Esophagus muscularis mucosa (tissue), 4 donors: ENCODE results near the gene THADA.

Experiments
- CTCF ChIP-seq, 3 experiments: fragments of 200-600 bp in 2 of 3; fragments of 450-650 bp in 1 of 3; sonication (generic) in 2 of 3; IDR thresholded peaks; one replicate each; pipeline ENCODE4 v1.5.1; 2017 to 2019; ENCODE audit warnings: antibody characterized with exemption in 3 of 3, mild to moderate bottlenecking in 2 of 3, moderate library complexity in 1 of 3
- EP300 ChIP-seq: sonication (generic); formaldehyde crosslinking; IDR thresholded peaks from one replicate; pipeline ENCODE4 v1.6.1; 2017; ENCODE audit warnings: antibody characterized with exemption
- POLR2A ChIP-seq: fragments of 450-650 bp; IDR thresholded peaks from one replicate; pipeline ENCODE4 v1.6.1; 2017; ENCODE audit warnings: antibody characterized with exemption, moderate library complexity, mild to moderate bottlenecking, low read depth
- POLR2AphosphoS5 ChIP-seq, 2 donors: sonication (generic); formaldehyde crosslinking; IDR thresholded peaks; one replicate each; pipeline ENCODE4 v1.6.1; 2017; ENCODE audit warnings: antibody characterized with exemption in 2 of 2

- no peak for TF ChIP-seq CTCF (IDR thresholded peaks at IDR 0.05)
- no peak for TF ChIP-seq POLR2A
- peak in 1 of 2 donors; percentile 58 for TF ChIP-seq POLR2AphosphoS5 (IDR thresholded peaks at IDR 0.05)
- no peak for TF ChIP-seq EP300
Observed at GRCh38 chr2:43486603-43487002, 109.2 kb downstream of the THADA start.
